Measurements from ENCODE around the gene USP3. TPM values are rescaled to one million over a fixed set of nuclear protein-coding genes. Genes with fewer than 3 reads are reported as not detected.
A peak's percentile ranks its signal among the peaks of the same experiment; 100 is the strongest.

The USP3 gene
- total RNA-seq, 1 donor from 2014 or later = 17.2 TPM

DNA sequence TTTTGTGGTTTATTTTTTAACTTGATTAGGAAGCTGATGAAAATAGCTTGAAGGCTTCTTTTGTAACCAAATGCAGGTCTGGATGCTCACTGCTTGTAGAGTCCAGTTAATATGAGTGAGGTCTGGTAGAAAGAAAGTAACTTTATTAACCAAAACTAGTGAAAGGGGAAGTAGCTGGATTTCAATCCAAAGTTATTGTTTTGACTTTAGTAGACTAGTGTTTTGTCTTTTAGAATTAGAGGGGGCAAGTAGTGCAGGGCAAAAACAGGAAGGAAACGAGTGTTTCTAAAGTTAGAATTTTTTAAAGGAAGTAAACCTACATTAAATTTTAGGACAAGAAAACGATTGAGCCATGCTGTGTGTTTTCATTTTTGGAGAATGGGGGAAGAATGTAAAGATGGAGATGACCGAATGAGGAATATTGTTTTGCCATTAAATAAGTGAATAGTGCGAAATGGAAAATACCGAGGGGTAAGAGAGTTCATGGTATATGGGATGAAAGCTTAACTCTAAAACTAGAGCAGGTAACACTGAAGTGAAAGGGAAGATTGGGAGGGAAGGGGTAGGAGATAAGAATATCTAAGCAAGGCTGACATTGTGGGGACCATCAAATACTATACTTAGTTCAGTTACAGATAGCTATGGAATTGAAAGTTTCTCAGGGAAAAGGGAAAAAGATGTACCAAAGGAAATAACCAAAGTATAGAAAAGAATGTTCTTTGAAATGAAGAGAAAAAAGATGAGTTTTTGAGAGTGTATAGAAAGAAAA, 40.0 kb downstream of the USP3 start:
- intact Hi-C loops (cut with micrococcal nuclease) = no loop called here
- DNase-seq = no peak
- peaks cover 7% of the 10 kb centered on the region for H3K36me3 ChIP-seq
- no peaks in the 10 kb centered on the region for H3K27me3 ChIP-seq (ENCODE audit: low read depth)
- H3K4me3 ChIP-seq = no peak overlapping the region
- H3K9me3 ChIP-seq (replicated peaks) = no peaks in the 10 kb centered on the region
- no peak overlapping the region for H3K27ac ChIP-seq (replicated peaks)
- H3K4me1 ChIP-seq = peaks cover 25% of the 10 kb centered on the region
- TF ChIP-seq, protein P1, sequence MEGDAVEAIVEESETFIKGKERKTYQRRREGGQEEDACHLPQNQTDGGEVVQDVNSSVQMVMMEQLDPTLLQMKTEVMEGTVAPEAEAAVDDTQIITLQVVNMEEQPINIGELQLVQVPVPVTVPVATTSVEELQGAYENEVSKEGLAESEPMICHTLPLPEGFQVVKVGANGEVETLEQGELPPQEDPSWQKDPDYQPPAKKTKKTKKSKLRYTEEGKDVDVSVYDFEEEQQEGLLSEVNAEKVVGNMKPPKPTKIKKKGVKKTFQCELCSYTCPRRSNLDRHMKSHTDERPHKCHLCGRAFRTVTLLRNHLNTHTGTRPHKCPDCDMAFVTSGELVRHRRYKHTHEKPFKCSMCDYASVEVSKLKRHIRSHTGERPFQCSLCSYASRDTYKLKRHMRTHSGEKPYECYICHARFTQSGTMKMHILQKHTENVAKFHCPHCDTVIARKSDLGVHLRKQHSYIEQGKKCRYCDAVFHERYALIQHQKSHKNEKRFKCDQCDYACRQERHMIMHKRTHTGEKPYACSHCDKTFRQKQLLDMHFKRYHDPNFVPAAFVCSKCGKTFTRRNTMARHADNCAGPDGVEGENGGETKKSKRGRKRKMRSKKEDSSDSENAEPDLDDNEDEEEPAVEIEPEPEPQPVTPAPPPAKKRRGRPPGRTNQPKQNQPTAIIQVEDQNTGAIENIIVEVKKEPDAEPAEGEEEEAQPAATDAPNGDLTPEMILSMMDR (IDR thresholded peaks at IDR 0.05; ENCODE audit: borderline replicate concordance) = no peak

DNA sequence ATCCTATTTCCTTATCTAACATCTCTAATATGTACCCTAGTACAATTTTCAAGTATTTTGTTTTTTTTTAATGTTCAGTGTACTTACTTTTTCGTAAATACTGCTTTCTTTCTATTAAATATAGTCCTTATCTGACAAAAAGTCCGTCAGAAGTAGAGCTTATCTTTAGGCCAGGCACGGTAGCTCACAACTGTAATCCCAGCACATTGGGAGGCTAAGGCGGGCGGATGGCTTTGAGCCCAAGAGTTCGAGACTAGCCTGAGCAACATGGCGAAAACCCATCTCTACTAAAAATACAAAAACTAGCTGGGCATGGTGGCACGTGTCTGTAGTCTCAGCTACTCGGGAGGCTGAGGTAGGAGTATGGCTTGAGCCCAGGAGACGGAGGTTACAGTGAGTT, 41.1 kb downstream of the USP3 start:
- Histone ChIP-seq H3K27ac (replicated peaks) (no peak overlapping the region), H3K27me3 (ENCODE audit: low read depth) (no peaks in the 10 kb centered on the region), H3K36me3 (peaks cover 2% of the 10 kb centered on the region), H3K9me3 (replicated peaks) (no peaks in the 10 kb centered on the region), H3K4me1 (peaks cover 15% of the 10 kb centered on the region), H3K4me3 (no peak overlapping the region)
- intact Hi-C loops (cut with micrococcal nuclease) = no loop called here
- no peak for DNase-seq
- TF ChIP-seq, protein P1 (IDR thresholded peaks at IDR 0.05; ENCODE audit: borderline replicate concordance) = no peak

DNA sequence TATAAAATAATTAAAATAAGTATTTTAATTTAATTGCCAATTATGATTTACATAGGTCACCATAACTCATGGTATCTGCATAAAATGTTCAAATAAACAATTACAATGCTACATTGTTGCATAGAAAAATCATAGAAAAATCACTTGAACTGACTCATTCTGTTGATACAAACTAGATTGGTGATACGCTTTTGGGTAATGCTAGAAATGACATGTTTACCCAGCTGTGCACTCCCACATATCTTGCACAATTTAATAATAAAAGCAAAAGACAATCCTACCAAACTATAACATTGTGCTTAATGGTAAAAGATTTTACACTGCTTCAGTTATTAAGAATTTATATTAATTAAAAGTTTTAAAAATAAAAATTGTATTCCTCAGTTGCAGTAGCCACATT, 47.0 kb downstream of the USP3 start:
- Histone ChIP-seq H3K27me3 (ENCODE audit: low read depth) (no peaks in the 10 kb centered on the region), H3K9me3 (replicated peaks) (no peaks in the 10 kb centered on the region), H3K4me1 (peaks cover 25% of the 10 kb centered on the region), H3K27ac (replicated peaks) (no peak overlapping the region), H3K4me3 (no peak overlapping the region), H3K36me3 (no peaks in the 10 kb centered on the region)
- no peak for DNase-seq
- intact Hi-C loops (cut with micrococcal nuclease) = loop anchor here (10.0 kb wide), 1 partner anchor 47 kb away; the partner anchor contains the start of gene USP3
- TF ChIP-seq, protein P1 (IDR thresholded peaks at IDR 0.05; ENCODE audit: borderline replicate concordance) = no peak

DNA sequence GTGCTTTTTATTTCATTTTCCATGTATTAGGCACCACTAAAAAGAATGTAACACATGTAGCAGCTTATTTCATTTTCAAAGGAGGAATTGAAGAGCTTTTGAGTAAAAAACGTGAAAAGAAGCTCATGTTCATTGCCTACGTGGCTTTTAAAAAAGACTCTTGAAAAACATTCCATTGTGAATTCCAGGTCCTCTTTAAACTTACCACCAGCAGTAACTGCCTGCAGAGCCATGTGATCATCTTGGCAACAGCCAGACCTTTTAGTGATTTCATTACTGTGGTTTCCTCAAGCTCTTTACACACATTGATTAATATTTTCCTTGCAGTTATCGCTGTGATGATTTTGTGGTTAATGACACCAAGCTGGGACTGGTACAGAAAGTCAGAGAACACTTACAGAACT, 49.0 kb downstream of the USP3 start:
- H3K27me3 ChIP-seq (ENCODE audit: low read depth) = no peaks in the 10 kb centered on the region
- peaks cover 33% of the 10 kb centered on the region for H3K4me1 ChIP-seq
- TF ChIP-seq, protein P1 (IDR thresholded peaks at IDR 0.05; ENCODE audit: borderline replicate concordance) = no peak
- DNase-seq = no peak
- peak overlapping the region; percentile 14 for H3K4me3 ChIP-seq
- peak overlapping the region; percentile 67 for H3K27ac ChIP-seq (replicated peaks)
- intact Hi-C loops (cut with micrococcal nuclease) = loop anchor here (10.0 kb wide), 1 partner anchor 49 kb away; the partner anchor contains the start of gene USP3
- H3K36me3 ChIP-seq = peaks cover 8% of the 10 kb centered on the region
- H3K9me3 ChIP-seq (replicated peaks) = no peaks in the 10 kb centered on the region

DNA sequence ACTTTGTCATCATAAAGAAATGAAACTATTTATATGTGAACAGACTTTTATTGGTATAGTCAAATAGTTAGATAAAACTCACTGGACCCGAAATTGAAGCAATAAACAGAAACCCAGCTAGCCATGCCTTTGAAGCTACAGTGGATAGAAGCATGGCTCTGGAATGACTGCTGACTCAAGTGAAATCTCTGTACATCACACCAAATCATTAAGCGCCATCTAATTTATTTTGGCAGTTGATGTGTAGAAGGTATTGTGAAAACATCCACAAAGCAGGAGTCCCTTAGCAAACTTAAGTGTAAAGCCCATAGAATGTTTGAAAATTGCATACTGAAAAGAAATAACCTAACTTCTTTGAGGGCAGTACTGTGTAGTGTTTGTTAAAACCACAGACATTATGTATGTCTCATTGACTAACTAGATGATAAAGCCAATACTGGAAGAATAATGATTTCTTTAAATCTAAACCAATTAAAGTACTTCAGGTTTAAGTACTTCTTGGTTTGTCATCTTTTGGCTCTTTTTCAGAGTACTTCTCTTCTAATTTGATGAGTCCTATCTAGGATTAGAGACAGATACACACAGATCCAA, 50.0 kb downstream of the USP3 start:
- intact Hi-C loops (cut with micrococcal nuclease) = loop anchor here (10.0 kb wide), 1 partner anchor 50 kb away; the partner anchor contains the start of gene USP3
- peaks cover 8% of the 10 kb centered on the region for H3K36me3 ChIP-seq

More for the DNA sequence above, 50.0 kb downstream of the USP3 start:
- Histone ChIP-seq H3K27me3 (ENCODE audit: low read depth) (no peaks in the 10 kb centered on the region), H3K4me1 (peaks cover 33% of the 10 kb centered on the region), H3K9me3 (replicated peaks) (no peaks in the 10 kb centered on the region), H3K27ac (replicated peaks) (no peak overlapping the region), H3K4me3 (no peak overlapping the region)
- TF ChIP-seq, protein P1 (IDR thresholded peaks at IDR 0.05; ENCODE audit: borderline replicate concordance) = no peak
- DNase-seq = no peak

Measured in left ventricle myocardium inferior (tissue), 1 donor.